ENCODE measurements around the gene LARP4B.
A peak's percentile ranks its signal among the peaks of the same experiment; 100 is the strongest.

The LARP4B gene

GRCh38 chr10:930625-931325, 730 bp downstream of the LARP4B start (continued):
- no peak for TF ChIP-seq ZNF747 (tag by site-specific recombination; IDR thresholded peaks at IDR 0.05)
- TF ChIP-seq ZNF488 (tag by site-specific recombination; IDR thresholded peaks at IDR 0.05) = no peak
- peak; percentile 22; the same call in 1 of the 2 replicates for TF ChIP-seq ZXDB (tag by site-specific recombination; IDR thresholded peaks at IDR 0.05)

GRCh38 chr10:929960-930624, 1.4 kb downstream of the LARP4B start:
- TF ChIP-seq MZF1 (tag by site-specific recombination; IDR thresholded peaks at IDR 0.05; ENCODE audit: borderline replicate concordance) = no peak
- TF ChIP-seq ZNF664 (tag by site-specific recombination; IDR thresholded peaks at IDR 0.05) = no peak
- TF ChIP-seq BCL11A (tag by site-specific recombination; IDR thresholded peaks at IDR 0.05; ENCODE audit: low read depth) = no peak
- TF ChIP-seq ZNF18 (tag by site-specific recombination; IDR thresholded peaks at IDR 0.05) = no peak
- TF ChIP-seq ZNF398 (tag by site-specific recombination; IDR thresholded peaks at IDR 0.05) = no peak
- no peak for TF ChIP-seq ZFHX2 (tag by site-specific recombination; conservative IDR thresholded peaks at IDR 0.05)
- TF ChIP-seq ZNF530 (tag by site-specific recombination; IDR thresholded peaks at IDR 0.05; ENCODE audit: low read depth) = no peak
- TF ChIP-seq ZIC2 (tag by site-specific recombination; IDR thresholded peaks at IDR 0.05) = no peak
- no peak for TF ChIP-seq ZNF747 (tag by site-specific recombination; IDR thresholded peaks at IDR 0.05)
- TF ChIP-seq SP2 (tag by site-specific recombination; IDR thresholded peaks at IDR 0.05) = no peak
- TF ChIP-seq PRDM10 (tag by site-specific recombination; IDR thresholded peaks at IDR 0.05) = no peak
- no peak for TF ChIP-seq GLIS1 (tag by site-specific recombination; IDR thresholded peaks at IDR 0.05)
- no peak for TF ChIP-seq ZNF791 (tag by site-specific recombination; IDR thresholded peaks at IDR 0.05)
- TF ChIP-seq ZNF24 (tag by site-specific recombination; IDR thresholded peaks at IDR 0.05) = no peak
- no peak for TF ChIP-seq ZBTB17 (tag by site-specific recombination; IDR thresholded peaks at IDR 0.05)
- no peak for TF ChIP-seq SCRT1 (tag by site-specific recombination; IDR thresholded peaks at IDR 0.05; ENCODE audit: borderline replicate concordance)
- no peaks in the 10 kb centered on the region for H3K9me3 ChIP-seq (ENCODE audit: control insufficient read depth, insufficient read depth, low read depth, low read length)
- POLR2A ChIA-PET = interaction anchor here (1.2 to 1.3 kb wide), 2 partner anchors 8 to 58 kb away, joined by 3 to 4 read pairs; partner anchors contain the start of gene GTPBP4
- peak overlapping the region; percentile 78 for H3K4me3 ChIP-seq (ENCODE audit: low read depth, low read length)
- CTCF ChIA-PET = interaction anchor here (0.8 kb wide), 1 partner anchor 131 kb away, joined by 3 read pairs; no protein-coding TSS in a partner anchor
- peaks cover 7 to 15% of the 10 kb centered on the region in 2 experiments for H3K36me3 ChIP-seq (ENCODE audit: control insufficient read depth in 2 of 2, insufficient read depth in 1 of 2, low read length in 2 of 2)
- peak overlapping the region; percentile 97 for H3K27ac ChIP-seq (ENCODE audit: extremely low read depth, low read depth, low read length)
- peaks cover 29% of the 10 kb centered on the region for H3K4me1 ChIP-seq (ENCODE audit: control insufficient read depth, insufficient read depth, low read length)
